ENCODE results near the gene GALM. TPM values are rescaled to one million over a fixed set of nuclear protein-coding genes. Genes with fewer than 3 reads are reported as not detected.
A peak's percentile ranks its signal among the peaks of the same experiment; 100 is the strongest.
"Not testable (repeated sequence)": the region's sequence is repeated elsewhere in the genome, so short reads cannot be mapped to it uniquely, and the experiment has no call there.

Gene GALM
- total and polyA plus RNA-seq, 10 of the 15 experiments (the other 5 are each of a cell fraction or from before 2014, with no cell fraction given): 1.1 to 4.0 (median 1.7) TPM

DNA sequence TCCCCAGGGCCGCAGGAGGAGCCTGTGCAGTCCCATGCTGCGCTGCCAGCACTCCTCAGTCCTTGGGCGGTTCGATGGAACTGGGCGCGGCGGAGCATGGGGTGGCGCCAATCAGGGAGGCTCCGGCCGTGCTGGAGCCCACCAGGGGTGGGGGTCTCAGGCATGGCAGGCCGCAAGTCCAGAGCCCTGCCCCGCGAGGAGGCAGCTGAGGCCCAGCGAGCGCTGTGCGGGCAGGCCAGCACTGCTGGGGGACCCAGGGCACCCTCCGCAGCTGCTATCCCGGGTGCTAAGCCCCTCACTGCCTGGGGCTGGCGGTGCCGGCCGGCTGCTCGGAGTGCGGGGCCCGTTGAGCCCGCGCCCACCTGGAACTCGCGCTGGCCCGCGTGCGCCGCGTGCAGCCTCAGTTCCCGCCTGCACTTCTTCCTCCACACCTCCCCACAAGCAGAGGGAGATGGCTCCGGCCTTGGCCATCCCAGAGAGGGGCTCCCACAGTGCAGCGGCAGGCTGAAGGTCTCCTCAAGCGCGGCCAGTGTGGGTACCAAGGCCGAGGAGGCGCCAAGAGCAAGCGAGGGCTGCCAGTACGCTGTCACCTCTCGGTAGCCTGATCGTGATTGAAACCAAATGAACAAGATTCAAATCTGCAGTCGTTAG is 22.8 kb upstream of the GALM start (continued):
- TF ChIP-seq KLF5 (IDR thresholded peaks at IDR 0.05; ENCODE audit: partially characterized antibody) (no peak), TARDBP (IDR thresholded peaks at IDR 0.05; ENCODE audit: borderline replicate concordance) (no peak), TAF1 (IDR thresholded peaks at IDR 0.05; ENCODE audit: borderline replicate concordance, low read depth, low read length) (no peak), TBL1XR1 (IDR thresholded peaks at IDR 0.05; ENCODE audit: low read depth, low read length) (no peak)

DNA sequence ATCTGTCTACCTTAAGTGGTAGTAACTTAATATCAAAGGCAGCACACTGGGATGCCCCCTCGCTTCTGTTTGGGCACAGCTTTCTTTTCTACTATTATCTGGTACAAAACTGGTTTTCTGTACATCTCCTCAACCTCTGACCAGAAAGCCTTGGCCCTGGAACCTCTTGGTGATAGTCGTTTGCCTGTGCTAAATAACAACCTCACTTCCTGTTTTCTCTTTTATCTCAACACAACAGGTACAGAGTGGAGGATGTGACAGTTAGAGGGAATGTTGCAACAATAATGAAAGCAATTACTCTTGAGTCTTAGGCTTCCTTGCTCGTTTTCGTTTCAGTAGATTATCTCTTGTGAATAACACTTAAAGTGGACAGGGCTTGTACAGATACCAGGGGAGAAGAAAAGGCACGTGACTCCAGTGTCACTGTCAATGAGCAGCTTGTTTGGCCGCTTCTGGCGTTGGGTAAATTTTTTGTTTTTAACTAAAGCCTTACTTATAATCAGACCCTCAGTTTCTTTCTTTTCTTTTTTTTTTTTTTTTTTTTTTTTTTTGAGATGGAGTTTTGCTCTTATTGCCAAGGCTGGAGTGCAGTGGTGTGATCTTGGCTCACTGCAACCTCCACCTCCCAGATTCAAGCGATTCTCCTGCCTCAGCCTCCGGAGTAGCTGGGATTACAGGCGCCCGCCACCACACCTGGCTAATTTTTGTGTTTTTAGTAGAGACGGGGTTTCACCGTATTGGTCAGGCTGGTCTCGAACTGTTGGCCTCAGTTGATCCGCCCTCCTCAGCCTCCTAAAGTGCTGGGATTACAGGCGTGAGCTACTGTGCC is 22.0 kb upstream of the GALM start:
- BruUV-seq (replicated peaks); DNase-seq (ENCODE audit: low read depth, low spot score); in situ Hi-C loops (cut with MboI); H3K4me1 ChIP-seq (ENCODE audit: control insufficient read depth, insufficient read depth, low read length); H3K36me3 ChIP-seq (ENCODE audit: control insufficient read depth in 2 of 2, insufficient read depth in 2 of 2, low read length in 1 of 2); H3K4me3 ChIP-seq; H4K20me1 ChIP-seq (ENCODE audit: control insufficient read depth, insufficient read depth); RAD21 ChIA-PET (ENCODE audit: unreplicated experiment); H3K9ac ChIP-seq (ENCODE audit: control insufficient read depth, insufficient read depth, low read length); H3K27ac ChIP-seq (ENCODE audit: control insufficient read depth, insufficient read depth); H3K27me3 ChIP-seq (replicated peaks in 1 of 2; ENCODE audit: control insufficient read depth in 2 of 2, insufficient read depth in 2 of 2, low read length in 1 of 2); H3K9me3 ChIP-seq (replicated peaks; ENCODE audit: control insufficient read depth, insufficient read depth, low read length); intact Hi-C loops (cut with micrococcal nuclease; ENCODE audit: unreplicated experiment); ATAC-seq; H3K79me2 ChIP-seq (ENCODE audit: control insufficient read depth, insufficient read depth, low read length); H2AFZ ChIP-seq (ENCODE audit: control insufficient read depth, low read depth, low read length): not testable (repeated sequence)
- ChIA-PET SMC1A (ENCODE audit: uncharacterized antibody, unreplicated experiment) (interaction anchor here (0.6 to 1.0 kb wide), 2 partner anchors 11 to 13 kb away, joined by 3 read pairs; no protein-coding TSS in a partner anchor), POLR2A (interaction anchor here (0.6 kb wide), 1 partner anchor 93 kb away, joined by 4 read pairs; no protein-coding TSS in a partner anchor), CTCF (interaction anchor here (1.3 kb wide), 1 partner anchor 102 kb away, joined by 3 read pairs; no protein-coding TSS in a partner anchor)
- peak; percentile 81 for TF ChIP-seq SPI1 (IDR thresholded peaks at IDR 0.05; ENCODE audit: borderline replicate concordance, insufficient read depth, low read depth, low read length)
- WGBS (ENCODE audit: insufficient coverage, insufficient replicate concordance, low lambda C conversion rate, missing lambda C conversion rate): 75% methylated on average over 16 of the region's 16 CpGs
- peak; percentile 65 for FAIRE-seq
- peak overlapping the region; percentile 55 for H3K4me2 ChIP-seq (ENCODE audit: control insufficient read depth, insufficient read depth)
